Peyer's patch (tissue), 4 donors: ENCODE data around the gene ZNF783. TPM values are rescaled to one million over a fixed set of nuclear protein-coding genes. Genes with fewer than 3 reads are reported as not detected.

ENCODE experiments used
- DNase-seq, 3 donors: peaks; one replicate each; pipeline ENCODE4 v3.0.0-alpha.2; 2017 to 2019
- H3K27ac ChIP-seq, 4 donors: fragments of 200-600 bp; sonication (generic); one replicate each; pipeline ENCODE4 v1.5.1; 2016 to 2019
- H3K27me3 ChIP-seq, 2 donors: fragments of 200-600 bp; sonication (generic); one replicate each; pipeline ENCODE4 v1.5.1; 2019
- H3K36me3 ChIP-seq, 3 donors: fragments of 200-600 bp; sonication (generic); one replicate each; pipeline ENCODE4 v1.5.1; 2016 to 2019
- H3K4me1 ChIP-seq, 4 donors: fragments of 200-600 bp; sonication (generic); one replicate each; pipeline ENCODE4 v1.5.1; 2016 to 2019
- H3K4me3 ChIP-seq, 4 donors: fragments of 200-600 bp; sonication (generic); 1 replicate in 3 of 4; 2 replicates in 1 of 4; pipeline ENCODE4 v1.5.1; 2016 to 2019; ENCODE audit warnings: mild to moderate bottlenecking in 1 of 4
- H3K9me3 ChIP-seq, 4 donors: fragments of 200-600 bp; sonication (generic); one replicate each; pipeline ENCODE4 v1.5.1; 2016 to 2019; ENCODE audit warnings: mild to moderate bottlenecking in 1 of 4
- CTCF ChIP-seq, 6 experiments: fragments of 450-650 bp in 4 of 6; fragments of 200-600 bp in 2 of 6; sonication (generic) in 1 of 6; IDR thresholded peaks; one replicate each; pipeline ENCODE4 v1.5.1; 2017 to 2019; ENCODE audit warnings: antibody characterized with exemption in 6 of 6, mild to moderate bottlenecking in 3 of 6, moderate library complexity in 1 of 6
- POLR2A ChIP-seq, 2 donors: fragments of 450-650 bp; IDR thresholded peaks; one replicate each; pipeline ENCODE4 v1.5.1; 2017; ENCODE audit warnings: antibody characterized with exemption in 2 of 2, mild to moderate bottlenecking in 2 of 2, moderate library complexity in 2 of 2
- total RNA-seq, 4 donors: library from RNA; depleted of rRNA; stranded (reverse); fragments of >200 nt; gene quantifications; one replicate each; pipeline ENCODE4 v1.1.0, GENCODE V29; 2016

The ZNF783 gene
- total RNA-seq, 4 donors from 2014 or later: 10.7 to 86.6 (median 24.9) TPM

GRCh38 chr7:149284850-149285585 is 23.0 kb downstream of the ZNF783 start:
- peaks cover 0 to 13% (median 8%) of the 10 kb centered on the region in 4 donors for H3K4me1 ChIP-seq
- peak in 4 of 6 experiments; percentile 26 to 55 (median 46) for TF ChIP-seq CTCF (IDR thresholded peaks at IDR 0.05)
- peak in 1 of 2 donors; percentile 30 for TF ChIP-seq POLR2A (IDR thresholded peaks at IDR 0.05)
- H3K27ac ChIP-seq: peak overlapping the region in 3 of 4 donors; percentile 8 to 72 (median 41)
- H3K9me3 ChIP-seq: no peaks in the 10 kb centered on the region
- peak; percentile 97 to 99 (median 99) for DNase-seq
- peak overlapping the region; percentile 44 to 82 (median 68) for H3K4me3 ChIP-seq
- H3K27me3 ChIP-seq: no peaks in the 10 kb centered on the region
- H3K36me3 ChIP-seq: peaks cover 0 to 13% (median 0%) of the 10 kb centered on the region in 3 donors

GRCh38 chr7:149285603-149286002 is 23.6 kb downstream of the ZNF783 start:
- Histone ChIP-seq H3K27ac (peak overlapping the region in 3 of 4 donors; percentile 8 to 72 (median 41)), H3K9me3 (no peaks in the 10 kb centered on the region), H3K4me3 (peak overlapping the region; percentile 44 to 82 (median 68)), H3K36me3 (peaks cover 0 to 16% (median 0%) of the 10 kb centered on the region in 3 donors), H3K4me1 (peaks cover 0 to 13% (median 8%) of the 10 kb centered on the region in 4 donors), H3K27me3 (no peaks in the 10 kb centered on the region)
- DNase-seq: peak in 2 of 3 donors; percentile 22 to 60
- TF ChIP-seq POLR2A (IDR thresholded peaks at IDR 0.05) (no peak), CTCF (IDR thresholded peaks at IDR 0.05) (no peak)

DNA sequence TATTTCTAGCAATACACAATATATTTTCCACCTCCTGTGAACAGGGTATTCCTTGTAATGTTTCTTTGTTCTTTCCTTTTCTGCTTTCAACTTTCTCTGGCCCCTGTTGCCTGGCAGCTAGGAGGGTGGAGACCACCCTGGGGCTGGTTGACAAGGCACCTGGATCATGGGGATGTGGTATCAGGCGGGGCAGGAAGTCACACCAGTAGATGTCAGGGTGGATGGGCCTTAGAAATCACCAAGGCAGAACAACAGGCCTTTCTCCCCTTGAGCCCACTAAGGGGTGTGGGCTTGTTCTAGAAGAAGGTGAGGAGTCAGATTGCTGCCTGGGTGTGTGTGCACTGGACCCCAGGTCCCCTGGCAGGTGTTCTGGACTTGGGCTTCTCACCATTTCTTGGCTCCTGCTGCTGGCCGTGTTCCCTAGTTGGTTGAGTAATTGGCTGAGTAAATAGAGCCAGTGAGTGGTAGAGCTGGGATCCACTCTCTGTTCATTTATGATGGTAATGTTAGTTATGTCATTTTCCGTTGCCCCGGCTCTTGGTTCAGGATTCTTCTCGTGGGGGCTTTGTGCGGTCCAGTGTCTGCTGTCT is 24.9 kb downstream of the ZNF783 start:
- TF ChIP-seq CTCF (IDR thresholded peaks at IDR 0.05): no peak
- no peak for TF ChIP-seq POLR2A (IDR thresholded peaks at IDR 0.05)
- Histone ChIP-seq H3K27ac (no peak overlapping the region), H3K4me3 (no peak overlapping the region), H3K36me3 (peaks cover 0 to 10% (median 0%) of the 10 kb centered on the region in 3 donors), H3K9me3 (no peaks in the 10 kb centered on the region), H3K27me3 (no peaks in the 10 kb centered on the region), H3K4me1 (peaks cover 0 to 13% (median 8%) of the 10 kb centered on the region in 4 donors)
- DNase-seq: peak in 1 of 3 donors; percentile 27

DNA sequence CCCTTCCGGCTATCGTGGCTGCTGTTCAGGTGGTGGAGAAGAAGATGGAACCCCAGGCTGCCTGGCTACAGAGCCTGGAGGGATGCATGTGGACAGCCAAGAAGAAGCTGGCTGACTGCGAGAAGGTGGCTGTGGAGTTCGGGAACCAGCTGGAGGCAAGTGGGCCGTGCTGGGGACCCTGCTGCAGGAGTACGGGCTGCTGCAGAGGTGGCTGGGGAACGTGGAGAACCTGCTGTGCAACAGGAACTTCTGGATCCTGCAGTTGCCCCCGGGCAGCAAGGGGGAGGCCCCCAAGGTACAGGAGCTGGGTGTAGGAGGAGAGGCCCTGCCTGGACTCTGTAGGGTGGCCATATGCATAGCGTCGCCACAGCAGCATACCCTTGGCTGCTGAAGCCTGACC is 25.6 kb downstream of the ZNF783 start:
- Histone ChIP-seq H3K27ac (no peak overlapping the region), H3K36me3 (peaks cover 0 to 6% (median 0%) of the 10 kb centered on the region in 3 donors), H3K4me1 (peaks cover 0 to 13% (median 8%) of the 10 kb centered on the region in 4 donors), H3K9me3 (no peaks in the 10 kb centered on the region), H3K4me3 (no peak overlapping the region), H3K27me3 (no peaks in the 10 kb centered on the region)
- no peak for DNase-seq
- TF ChIP-seq CTCF (IDR thresholded peaks at IDR 0.05) (no peak), POLR2A (IDR thresholded peaks at IDR 0.05) (no peak)

DNA sequence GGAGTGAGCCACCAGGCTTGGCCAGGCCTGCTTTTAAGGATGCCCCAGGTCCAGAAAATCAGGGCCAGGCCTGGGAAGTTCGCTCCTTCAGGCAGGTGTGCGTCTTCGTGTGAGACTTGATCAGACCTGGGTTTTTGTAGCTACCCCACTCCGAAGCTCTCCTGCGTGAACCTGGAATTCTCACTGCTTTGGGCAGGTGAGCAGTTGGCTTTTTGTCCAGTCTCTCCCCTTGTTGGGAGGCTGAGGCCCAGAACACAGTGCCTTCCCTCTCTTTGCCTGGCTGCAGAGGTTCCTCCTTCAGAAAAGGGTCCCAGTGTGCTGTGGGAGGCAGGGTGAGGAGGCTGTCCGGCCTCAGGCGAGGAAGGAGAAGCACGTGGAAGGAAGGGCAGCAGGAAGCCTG is 27.3 kb downstream of the ZNF783 start:
- Histone ChIP-seq H3K9me3 (no peaks in the 10 kb centered on the region), H3K27me3 (no peaks in the 10 kb centered on the region), H3K4me3 (no peak overlapping the region), H3K36me3 (peaks cover 0 to 14% (median 0%) of the 10 kb centered on the region in 3 donors), H3K27ac (no peak overlapping the region), H3K4me1 (peaks cover 0 to 12% (median 8%) of the 10 kb centered on the region in 4 donors)
- peak in 1 of 3 donors; percentile 24 for DNase-seq
- no peak for TF ChIP-seq POLR2A (IDR thresholded peaks at IDR 0.05)
- no peak for TF ChIP-seq CTCF (IDR thresholded peaks at IDR 0.05)
